GM10266 (cell line): ENCODE data around the gene TRIM3.

Experiments
- DNase-seq: peaks from one replicate; pipeline ENCODE4 v3.0.0; 2012; ENCODE audit errors: extremely low spot score
- CTCF ChIP-seq: IDR thresholded peaks from 2 replicates; pipeline ENCODE4 v1.5.1; 2012; ENCODE audit warnings: mild to moderate bottlenecking, low read depth; ENCODE audit not compliant: control insufficient read depth, insufficient read depth; ENCODE audit errors: missing control alignments

TRIM3 gene

GRCh38 chr11:6401464-6401863, 72.3 kb downstream of the TRIM3 start:
- DNase-seq: no peak
- no peak for TF ChIP-seq CTCF

GRCh38 chr11:6400431-6401345, 73.1 kb downstream of the TRIM3 start:
- TF ChIP-seq CTCF: no peak
- DNase-seq: no peak
